ENCODE results near the gene TARBP1. TPM values are rescaled to one million over a fixed set of nuclear protein-coding genes. Genes with fewer than 3 reads are reported as not detected.

The TARBP1 gene
- total and polyA plus RNA-seq, 2 of the 13 experiments (the other 11 are each of a cell fraction or from before 2014, with no cell fraction given), result 37.7 to 67.0 TPM

DNA sequence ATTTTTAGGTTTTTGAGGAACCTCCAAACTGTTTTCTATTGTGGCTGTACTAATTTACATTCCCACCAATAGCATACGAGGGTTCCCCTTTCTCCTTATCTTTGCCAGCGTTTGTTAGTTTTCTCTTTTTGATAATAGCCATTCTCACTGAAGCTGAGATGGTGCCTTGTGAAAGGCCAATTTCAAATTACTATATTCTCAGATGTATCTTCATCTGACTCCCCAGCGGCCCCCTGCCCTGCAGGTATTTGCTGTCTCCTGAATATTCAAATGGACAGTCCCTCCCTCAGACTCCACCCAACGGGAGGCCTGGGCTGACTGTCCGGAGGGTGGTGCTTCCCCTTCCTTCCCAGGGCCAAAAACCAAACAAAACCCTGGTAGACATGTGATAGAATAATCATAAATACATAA lies 33.5 kb upstream of the TARBP1 start (continued):
- no peak for TF ChIP-seq FOXJ3 (CRISPR knock-in tag; IDR thresholded peaks at IDR 0.05; ENCODE audit: borderline replicate concordance)
- no peak for TF ChIP-seq YEATS2 (CRISPR knock-in tag; IDR thresholded peaks at IDR 0.05; ENCODE audit: borderline replicate concordance)
- TF ChIP-seq, protein P1, sequence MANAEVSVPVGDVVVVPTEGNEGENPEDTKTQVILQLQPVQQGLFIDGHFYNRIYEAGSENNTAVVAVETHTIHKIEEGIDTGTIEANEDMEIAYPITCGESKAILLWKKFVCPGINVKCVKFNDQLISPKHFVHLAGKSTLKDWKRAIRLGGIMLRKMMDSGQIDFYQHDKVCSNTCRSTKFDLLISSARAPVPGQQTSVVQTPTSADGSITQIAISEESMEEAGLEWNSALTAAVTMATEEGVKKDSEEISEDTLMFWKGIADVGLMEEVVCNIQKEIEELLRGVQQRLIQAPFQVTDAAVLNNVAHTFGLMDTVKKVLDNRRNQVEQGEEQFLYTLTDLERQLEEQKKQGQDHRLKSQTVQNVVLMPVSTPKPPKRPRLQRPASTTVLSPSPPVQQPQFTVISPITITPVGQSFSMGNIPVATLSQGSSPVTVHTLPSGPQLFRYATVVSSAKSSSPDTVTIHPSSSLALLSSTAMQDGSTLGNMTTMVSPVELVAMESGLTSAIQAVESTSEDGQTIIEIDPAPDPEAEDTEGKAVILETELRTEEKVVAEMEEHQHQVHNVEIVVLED (CRISPR knock-in tag; IDR thresholded peaks at IDR 0.05; ENCODE audit: borderline replicate concordance), result no peak
- TF ChIP-seq ZNF12 (CRISPR knock-in tag; IDR thresholded peaks at IDR 0.05), result no peak
- TF ChIP-seq, protein P2, sequence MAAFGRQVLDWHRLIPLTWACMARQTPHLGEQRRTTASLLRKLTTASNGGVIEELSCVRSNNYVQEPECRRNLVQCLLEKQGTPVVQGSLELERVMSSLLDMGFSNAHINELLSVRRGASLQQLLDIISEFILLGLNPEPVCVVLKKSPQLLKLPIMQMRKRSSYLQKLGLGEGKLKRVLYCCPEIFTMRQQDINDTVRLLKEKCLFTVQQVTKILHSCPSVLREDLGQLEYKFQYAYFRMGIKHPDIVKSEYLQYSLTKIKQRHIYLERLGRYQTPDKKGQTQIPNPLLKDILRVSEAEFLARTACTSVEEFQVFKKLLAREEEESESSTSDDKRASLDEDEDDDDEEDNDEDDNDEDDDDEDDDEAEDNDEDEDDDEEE (CRISPR knock-in tag; IDR thresholded peaks at IDR 0.05), result no peak
- TF ChIP-seq LCORL (IDR thresholded peaks at IDR 0.05), result no peak
- TF ChIP-seq LCORL (CRISPR knock-in tag; IDR thresholded peaks at IDR 0.05), result no peak
- no peak for TF ChIP-seq CBX2 (IDR thresholded peaks at IDR 0.05; ENCODE audit: low read depth, low read length)
- no peak for TF ChIP-seq CBX2 (CRISPR knock-in tag; IDR thresholded peaks at IDR 0.05; ENCODE audit: low read depth)

DNA sequence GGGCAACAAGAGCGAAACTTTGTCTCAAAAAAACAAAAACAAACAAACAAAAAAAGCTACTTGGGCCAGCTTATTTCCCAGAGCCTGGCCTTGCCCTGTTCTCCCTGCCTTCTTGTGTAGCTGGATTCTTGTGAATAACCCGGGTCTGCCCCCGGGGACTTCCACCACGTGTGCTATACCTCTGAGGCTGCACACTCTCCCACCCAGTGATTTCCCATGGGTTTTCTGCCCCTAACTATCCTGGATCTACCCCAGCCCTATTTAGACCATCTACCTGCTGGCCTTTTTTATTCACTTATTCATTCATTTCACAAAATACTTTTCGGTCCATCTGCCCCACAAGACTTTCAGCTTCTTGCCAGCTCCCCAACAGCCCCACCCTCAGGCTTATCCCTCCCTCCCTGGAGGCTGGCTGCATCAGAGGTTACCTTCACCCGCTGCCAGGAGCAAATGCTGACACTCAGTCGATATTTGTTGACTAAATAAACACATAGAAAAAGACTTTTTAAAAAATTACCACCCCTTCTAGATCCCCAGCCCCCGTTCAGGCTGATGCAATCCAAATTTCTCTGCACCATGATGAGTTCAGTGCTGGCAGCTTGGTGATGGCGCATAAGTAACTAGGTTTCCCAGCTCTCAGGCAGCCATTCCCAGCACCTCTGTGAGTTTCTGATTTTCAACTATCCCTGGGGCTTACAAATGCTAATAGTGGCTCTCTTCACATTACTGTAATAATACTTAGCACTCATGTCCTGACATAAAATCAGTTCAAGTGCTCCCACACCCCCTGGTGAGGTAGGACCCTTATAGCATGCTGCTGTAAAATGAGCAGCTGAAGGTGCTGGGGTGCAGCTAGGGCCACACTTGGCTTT lies 30.7 kb upstream of the TARBP1 start:
- Histone ChIP-seq H3K4me2 (ENCODE audit: low read depth, low read length) (peak overlapping the region; percentile 18), H3K9ac (ENCODE audit: insufficient read depth, low read depth, low read length) (no peak overlapping the region)
- in situ Hi-C loops (cut with HindIII; ENCODE audit: extremely low pct_ligation_motif_present, low pct_unique_long_range_greater_than_20kb), result no loop called here

More for the DNA sequence above, 30.7 kb upstream of the TARBP1 start:
- Histone ChIP-seq H3K9me3 (ENCODE audit: low read length) (no peaks in the 10 kb centered on the region), H3K27ac (ENCODE audit: extremely low read length, insufficient read depth, low read length) (no peak overlapping the region), H3K27me3 (ENCODE audit: control insufficient read depth in 1 of 2, insufficient read depth in 2 of 2, low read length in 2 of 2) (no peaks in the 10 kb centered on the region), H3K79me2 (ENCODE audit: insufficient read depth, low read length) (no peaks in the 10 kb centered on the region), H3K36me3 (replicated peaks in 1 of 2; ENCODE audit: control insufficient read depth in 1 of 2, insufficient read depth in 2 of 2, low read length in 2 of 2) (no peaks in the 10 kb centered on the region), H3K4me3 (replicated peaks in 1 of 3; ENCODE audit: insufficient read depth in 1 of 3, low read depth in 2 of 3, low read length in 3 of 3) (no peak overlapping the region), H4K20me1 (ENCODE audit: insufficient read depth, low read length) (no peaks in the 10 kb centered on the region), H3K4me1 (ENCODE audit: insufficient read depth, low read length) (peaks cover 29% of the 10 kb centered on the region), H2AFZ (ENCODE audit: low read length) (peak overlapping the region; percentile 15)
- POLR2A ChIA-PET, result interaction anchor here (1.0 to 2.7 kb wide), 5 partner anchors 29 to 103 kb away, joined by 3 to 9 read pairs (median 3); no protein-coding TSS in a partner anchor
- TF ChIP-seq IRX3 (CRISPR knock-in tag; IDR thresholded peaks at IDR 0.05; ENCODE audit: borderline replicate concordance, low read depth) (no peak), BHLHE40 (IDR thresholded peaks at IDR 0.05; ENCODE audit: low read length) (no peak), SOX6 (IDR thresholded peaks at IDR 0.05) (no peak), SOX6 (CRISPR knock-in tag; IDR thresholded peaks at IDR 0.05) (0 out of 2 replicates have a peak, but pooled peaks have one; percentile 16), ZNF605 (CRISPR knock-in tag; IDR thresholded peaks at IDR 0.05) (no peak), NR3C1 (CRISPR knock-in tag; IDR thresholded peaks at IDR 0.05) (no peak), HIVEP1 (CRISPR knock-in tag; IDR thresholded peaks at IDR 0.05) (no peak), CEBPG (CRISPR knock-in tag; IDR thresholded peaks at IDR 0.05) (peak; percentile 48), ZNF234 (CRISPR knock-in tag; conservative IDR thresholded peaks at IDR 0.05) (no peak), GATAD2A (CRISPR knock-in tag; IDR thresholded peaks at IDR 0.05) (peak; percentile 21; the same call in 1 of the 2 replicates)
- TF ChIP-seq, protein P3, sequence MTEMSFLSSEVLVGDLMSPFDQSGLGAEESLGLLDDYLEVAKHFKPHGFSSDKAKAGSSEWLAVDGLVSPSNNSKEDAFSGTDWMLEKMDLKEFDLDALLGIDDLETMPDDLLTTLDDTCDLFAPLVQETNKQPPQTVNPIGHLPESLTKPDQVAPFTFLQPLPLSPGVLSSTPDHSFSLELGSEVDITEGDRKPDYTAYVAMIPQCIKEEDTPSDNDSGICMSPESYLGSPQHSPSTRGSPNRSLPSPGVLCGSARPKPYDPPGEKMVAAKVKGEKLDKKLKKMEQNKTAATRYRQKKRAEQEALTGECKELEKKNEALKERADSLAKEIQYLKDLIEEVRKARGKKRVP (CRISPR knock-in tag; IDR thresholded peaks at IDR 0.05), result peak in 1 of 2 experiments; percentile 82; a peak in 2 of 4 replicates
- intact Hi-C loops (cut with micrococcal nuclease; ENCODE audit: unreplicated experiment), result no loop called here
- no TSS peak for BruUV-seq (replicated peaks)
- FAIRE-seq (no peak), DNase-seq (ENCODE audit: low spot score) (no peak), ATAC-seq (peak; percentile 50)
- WGBS (ENCODE audit: low lambda C conversion rate), result 27% methylated on average over 9 of the region's 9 CpGs
- CTCF ChIA-PET (ENCODE audit: low intra/inter-chr PET ratio, low total read pairs), result no interaction called here
